H9 (cell line): ENCODE measurements around the gene RNF183. TPM values are rescaled to one million over a fixed set of nuclear protein-coding genes. Genes with fewer than 3 reads are reported as not detected.

Experiments used
- DNase-seq: peaks from one replicate; pipeline ENCODE4 v3.0.0-alpha.2; 2017
- H2AFZ ChIP-seq: one replicate; pipeline ENCODE4 v1.6.1; 2013; ENCODE audit warnings: mild to moderate bottlenecking, low read length, control low read depth, moderate library complexity
- H2AK5ac ChIP-seq: 2 replicates; pipeline ENCODE4 v1.6.1; 2013; ENCODE audit warnings: low read length, control low read depth, mixed read lengths; ENCODE audit not compliant: insufficient read length
- H2BK120ac ChIP-seq: one replicate; pipeline ENCODE4 v1.6.1; 2013; ENCODE audit warnings: low read depth, mild to moderate bottlenecking, low read length, control low read depth, inconsistent platforms; ENCODE audit not compliant: poor library complexity, severe bottlenecking
- H2BK12ac ChIP-seq: 2 replicates; pipeline ENCODE4 v1.6.1; 2013; ENCODE audit warnings: low read length, control low read depth, mixed read lengths, low read depth; ENCODE audit not compliant: insufficient read length
- H2BK15ac ChIP-seq: 2 replicates; pipeline ENCODE4 v1.6.1; 2013; ENCODE audit warnings: low read depth, low read length, control low read depth
- H2BK20ac ChIP-seq: one replicate; pipeline ENCODE4 v1.6.1; 2013; ENCODE audit warnings: low read depth, mild to moderate bottlenecking, low read length, control low read depth, inconsistent platforms; ENCODE audit not compliant: poor library complexity, severe bottlenecking
- H2BK5ac ChIP-seq: 2 replicates; pipeline ENCODE4 v1.6.1; 2013; ENCODE audit warnings: low read length, control low read depth, mixed read lengths; ENCODE audit not compliant: insufficient read length
- H3K14ac ChIP-seq: 2 replicates; pipeline ENCODE4 v1.6.1; 2013; ENCODE audit warnings: low read length, control low read depth; ENCODE audit not compliant: insufficient read depth
- H3K18ac ChIP-seq: 2 replicates; pipeline ENCODE4 v1.6.1; 2013; ENCODE audit warnings: low read depth, mild to moderate bottlenecking, mixed read lengths, low read length, control low read depth; ENCODE audit not compliant: insufficient read length
- H3K23ac ChIP-seq: 2 replicates; pipeline ENCODE4 v1.6.1; 2013; ENCODE audit warnings: low read length, control low read depth, mixed read lengths, low read depth; ENCODE audit not compliant: insufficient read length
- H3K23me2 ChIP-seq: 2 replicates; pipeline ENCODE4 v1.6.1; 2013; ENCODE audit warnings: low read depth, mild to moderate bottlenecking, mixed read lengths, low read length, control low read depth; ENCODE audit not compliant: insufficient read length, poor library complexity, severe bottlenecking
- H3K27ac ChIP-seq: 2 replicates; pipeline ENCODE4 v1.5.1; 2013; ENCODE audit warnings: low read length, control low read depth, mixed read lengths, low read depth; ENCODE audit not compliant: insufficient read length
- H3K27me3 ChIP-seq: 2 replicates; pipeline ENCODE4 v1.6.1; 2013; ENCODE audit warnings: low read length, control low read depth, inconsistent platforms; ENCODE audit not compliant: insufficient read depth
- H3K4ac ChIP-seq: 2 replicates; pipeline ENCODE4 v1.6.1; 2013; ENCODE audit warnings: low read depth, mild to moderate bottlenecking, control low read depth, inconsistent platforms, low read length, moderate library complexity
- H3K4me1 ChIP-seq: 2 replicates; pipeline ENCODE4 v1.6.1; 2013; ENCODE audit warnings: low read length, control low read depth, inconsistent platforms; ENCODE audit not compliant: insufficient read depth
- H3K4me2 ChIP-seq: 2 replicates; pipeline ENCODE4 v1.6.1; 2013; ENCODE audit warnings: low read length, control low read depth, mixed read lengths; ENCODE audit not compliant: insufficient read length, insufficient read depth
- H3K56ac ChIP-seq: 2 replicates; pipeline ENCODE4 v1.6.1; 2013; ENCODE audit warnings: low read depth, mild to moderate bottlenecking, mixed read lengths, low read length, control low read depth; ENCODE audit not compliant: insufficient read length
- H3K79me1 ChIP-seq: 2 replicates; pipeline ENCODE4 v1.6.1; 2013; ENCODE audit warnings: low read depth, mild to moderate bottlenecking, moderate library complexity, low read length, control low read depth, inconsistent platforms; ENCODE audit not compliant: insufficient read depth, poor library complexity, severe bottlenecking
- H3K79me2 ChIP-seq: 2 replicates; pipeline ENCODE4 v1.6.1; 2013; ENCODE audit warnings: low read length, control low read depth, inconsistent platforms; ENCODE audit not compliant: insufficient read depth
- H3K9ac ChIP-seq: 2 replicates; pipeline ENCODE4 v1.6.1; 2013; ENCODE audit warnings: low read length, control low read depth, mixed read lengths; ENCODE audit not compliant: insufficient read length; ENCODE audit errors: extremely low read depth
- H3K9me3 ChIP-seq: one replicate; pipeline ENCODE4 v1.6.1; 2013; ENCODE audit warnings: low read depth, low read length, inconsistent platforms; ENCODE audit not compliant: control insufficient read depth
- H3T11ph ChIP-seq: one replicate; pipeline ENCODE4 v1.6.1; 2013; ENCODE audit warnings: mild to moderate bottlenecking, low read length, control low read depth, inconsistent platforms
- H4K20me1 ChIP-seq: one replicate; pipeline ENCODE4 v1.6.1; 2013; ENCODE audit not compliant: control insufficient read depth, insufficient read length, insufficient read depth
- H4K5ac ChIP-seq: 2 replicates; pipeline ENCODE4 v1.6.1; 2013; ENCODE audit warnings: low read depth, mild to moderate bottlenecking, mixed read lengths, low read length, control low read depth; ENCODE audit not compliant: insufficient read length
- H4K8ac ChIP-seq: replicated peaks from 2 replicates; pipeline ENCODE4 v1.6.1; 2013; ENCODE audit warnings: low read length, control low read depth, mixed read lengths, low read depth; ENCODE audit not compliant: insufficient read length
- H4K91ac ChIP-seq: 2 replicates; pipeline ENCODE4 v1.6.1; 2013; ENCODE audit warnings: low read depth, mild to moderate bottlenecking, moderate library complexity, mixed read lengths, low read length, control low read depth; ENCODE audit not compliant: insufficient read length
- H3K27ac Mint-ChIP-seq, 3 experiments: 2 replicates in 2 of 3; 3 replicates in 1 of 3; pipeline ENCODE4 v1.8.0; 2020 to 2021; ENCODE audit warnings: mixed read lengths in 3 of 3, mild to moderate bottlenecking in 1 of 3, moderate library complexity in 1 of 3
- H3K27me3 Mint-ChIP-seq: 2 replicates; pipeline ENCODE4 v1.8.0; 2021; ENCODE audit warnings: low read depth, mild to moderate bottlenecking, moderate library complexity, mixed read lengths
- H3K36me3 Mint-ChIP-seq, 3 experiments: 2 replicates in 2 of 3; 3 replicates in 1 of 3; pipeline ENCODE4 v1.8.0; 2020 to 2021; ENCODE audit warnings: low read depth in 3 of 3, mixed read lengths in 3 of 3; ENCODE audit not compliant: insufficient read depth in 1 of 3
- H3K4me1 Mint-ChIP-seq, 2 experiments: 2 replicates each; pipeline ENCODE4 v1.8.0; 2020; ENCODE audit warnings: mixed read lengths in 2 of 2
- H3K4me3 Mint-ChIP-seq, 2 experiments: 2 replicates in 1 of 2; 3 replicates in 1 of 2; pipeline ENCODE4 v1.8.0; 2020 to 2021; ENCODE audit warnings: mild to moderate bottlenecking in 2 of 2, mixed read lengths in 2 of 2, moderate library complexity in 1 of 2
- H3K9me3 Mint-ChIP-seq, 2 experiments: 2 replicates in 1 of 2; 3 replicates in 1 of 2; pipeline ENCODE4 v1.8.0; 2020; ENCODE audit warnings: mild to moderate bottlenecking in 2 of 2, mixed read lengths in 2 of 2, moderate library complexity in 1 of 2
- WGBS: extraction: QIAGEN DNeasy Blood & Tissue Kit; methylation state at CpG from one replicate; pipeline ENCODE4 v1.1.7; 2013; ENCODE audit warnings: missing lambda C conversion rate, low lambda C conversion rate, mixed read lengths; ENCODE audit not compliant: insufficient read length; ENCODE audit errors: extremely low coverage; 5-methylcytosine and 5-hydroxymethylcytosine counted together
- total RNA-seq: library from RNA; stranded (reverse); gene quantifications from 2 replicates; pipeline ENCODE4 v1.2.1, GENCODE V29; 2021
- TF ChIP-seq, protein P1 (sequence below): fragments of 200-600 bp; sonication (generic); conservative IDR thresholded peaks from 3 replicates; pipeline ENCODE4 v1.8.0; 2021; ENCODE audit warnings: antibody characterized with exemption, mild to moderate bottlenecking

RNF183 gene
- total RNA-seq, 1 experiment from 2014 or later, result 0.33 TPM

DNA sequence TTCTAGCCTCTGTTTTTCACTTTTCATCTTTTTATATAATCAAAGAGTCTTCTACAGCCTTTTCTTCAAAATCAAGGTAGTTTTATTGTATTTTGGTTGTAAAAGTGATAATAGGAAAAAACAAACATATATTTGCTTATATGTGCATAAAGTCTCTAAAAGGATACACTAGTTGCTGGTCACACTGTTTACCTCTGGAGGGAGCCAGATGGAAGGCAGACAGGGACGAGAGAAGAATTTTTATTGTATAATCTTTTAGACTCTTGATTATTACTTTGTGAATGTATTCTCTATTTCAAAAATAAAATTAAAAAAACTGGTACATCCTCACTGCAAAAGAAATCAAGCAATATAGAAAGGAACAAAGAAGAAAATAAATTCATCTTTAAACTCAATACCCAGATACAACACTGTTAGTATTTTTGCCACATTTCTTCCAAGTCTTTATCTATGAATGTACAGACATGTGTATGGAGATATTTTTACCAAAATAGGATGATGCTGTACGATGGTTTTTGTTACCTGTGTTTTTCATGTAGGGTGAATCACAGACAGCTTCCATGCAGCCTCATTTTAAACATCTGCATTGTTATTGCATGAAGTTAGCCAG, 6.1 kb upstream of the RNF183 start:
- H3K4me3 Mint-ChIP-seq, result no peak overlapping the region
- no peaks in the 10 kb centered on the region for H3K4me1 Mint-ChIP-seq
- Histone ChIP-seq H4K5ac (no peak overlapping the region), H3K14ac (no peak overlapping the region), H4K91ac (no peak overlapping the region), H4K8ac (no peak overlapping the region), H3K27me3 (no peaks in the 10 kb centered on the region), H4K20me1 (no peaks in the 10 kb centered on the region), H3K9me3 (no peaks in the 10 kb centered on the region), H2BK5ac (no peak overlapping the region), H2BK15ac (no peak overlapping the region), H3K4me2 (no peak overlapping the region), H3K79me2 (no peaks in the 10 kb centered on the region), H3K9ac (no peak overlapping the region), H3K4ac (no peak overlapping the region), H2AFZ (no peak overlapping the region), H3K56ac (no peak overlapping the region), H3K23me2 (no peaks in the 10 kb centered on the region), H3K4me1 (no peaks in the 10 kb centered on the region), H2BK20ac (no peak overlapping the region), H2AK5ac (no peak overlapping the region), H3K23ac (no peak overlapping the region), H2BK12ac (no peak overlapping the region), H3K27ac (no peak overlapping the region), H2BK120ac (no peak overlapping the region), H3K18ac (no peak overlapping the region), H3K79me1 (no peaks in the 10 kb centered on the region), H3T11ph (no peak overlapping the region)
- DNase-seq, result no peak
- H3K36me3 Mint-ChIP-seq, result no peaks in the 10 kb centered on the region
- no peaks in the 10 kb centered on the region for H3K9me3 Mint-ChIP-seq
- TF ChIP-seq, protein P1, sequence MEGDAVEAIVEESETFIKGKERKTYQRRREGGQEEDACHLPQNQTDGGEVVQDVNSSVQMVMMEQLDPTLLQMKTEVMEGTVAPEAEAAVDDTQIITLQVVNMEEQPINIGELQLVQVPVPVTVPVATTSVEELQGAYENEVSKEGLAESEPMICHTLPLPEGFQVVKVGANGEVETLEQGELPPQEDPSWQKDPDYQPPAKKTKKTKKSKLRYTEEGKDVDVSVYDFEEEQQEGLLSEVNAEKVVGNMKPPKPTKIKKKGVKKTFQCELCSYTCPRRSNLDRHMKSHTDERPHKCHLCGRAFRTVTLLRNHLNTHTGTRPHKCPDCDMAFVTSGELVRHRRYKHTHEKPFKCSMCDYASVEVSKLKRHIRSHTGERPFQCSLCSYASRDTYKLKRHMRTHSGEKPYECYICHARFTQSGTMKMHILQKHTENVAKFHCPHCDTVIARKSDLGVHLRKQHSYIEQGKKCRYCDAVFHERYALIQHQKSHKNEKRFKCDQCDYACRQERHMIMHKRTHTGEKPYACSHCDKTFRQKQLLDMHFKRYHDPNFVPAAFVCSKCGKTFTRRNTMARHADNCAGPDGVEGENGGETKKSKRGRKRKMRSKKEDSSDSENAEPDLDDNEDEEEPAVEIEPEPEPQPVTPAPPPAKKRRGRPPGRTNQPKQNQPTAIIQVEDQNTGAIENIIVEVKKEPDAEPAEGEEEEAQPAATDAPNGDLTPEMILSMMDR, result peak; percentile 80
- H3K27ac Mint-ChIP-seq, result no peak overlapping the region
- no peaks in the 10 kb centered on the region; the same call in 1 of the 2 replicates for H3K27me3 Mint-ChIP-seq
- WGBS, result no CpG with 5 or more reads among the region's 2 CpGs
